Measurements from ENCODE around the gene CD300C. TPM values are rescaled to one million over a fixed set of nuclear protein-coding genes. Genes with fewer than 3 reads are reported as not detected.
"Not testable (repeated sequence)": the region's sequence is repeated elsewhere in the genome, so short reads cannot be mapped to it uniquely, and the experiment has no call there.

CD300C gene
- total RNA-seq, 4 donors from 2014 or later: 0.31 to 0.80 (median 0.53) TPM

- DNase-seq (ENCODE audit: low spot score in 2 of 2): peak in 1 of 2 donors; percentile 40
- Histone ChIP-seq H3K4me3 (no peak overlapping the region), H3K27me3 (no peaks in the 10 kb centered on the region), H3K36me3 (no peaks in the 10 kb centered on the region), H3K9me3 (peaks cover 3% of the 10 kb centered on the region), H3K4me1 (no peaks in the 10 kb centered on the region), H3K27ac (no peak overlapping the region)
- WGBS: 91% methylated on average over 3 of the region's 3 CpGs
- TF ChIP-seq POLR2AphosphoS5 (IDR thresholded peaks at IDR 0.05): no peak
- TF ChIP-seq POLR2A (IDR thresholded peaks at IDR 0.05): no peak
- no peak for TF ChIP-seq EP300 (IDR thresholded peaks at IDR 0.05)
These were observed 22.6 kb downstream of the CD300C start for GRCh38 chr17:74523308-74523707.

GRCh38 chr17:74522381-74523105 is 23.4 kb downstream of the CD300C start:
- DNase-seq (ENCODE audit: low spot score in 2 of 2): peak in 1 of 2 donors; percentile 59
- Histone ChIP-seq H3K9me3 (peaks cover 3% of the 10 kb centered on the region), H3K36me3 (no peaks in the 10 kb centered on the region), H3K27ac (no peak overlapping the region), H3K27me3 (no peaks in the 10 kb centered on the region), H3K4me3 (no peak overlapping the region), H3K4me1 (no peaks in the 10 kb centered on the region)
- TF ChIP-seq EP300 (IDR thresholded peaks at IDR 0.05) (no peak), POLR2A (IDR thresholded peaks at IDR 0.05) (no peak)
- TF ChIP-seq, protein P1, sequence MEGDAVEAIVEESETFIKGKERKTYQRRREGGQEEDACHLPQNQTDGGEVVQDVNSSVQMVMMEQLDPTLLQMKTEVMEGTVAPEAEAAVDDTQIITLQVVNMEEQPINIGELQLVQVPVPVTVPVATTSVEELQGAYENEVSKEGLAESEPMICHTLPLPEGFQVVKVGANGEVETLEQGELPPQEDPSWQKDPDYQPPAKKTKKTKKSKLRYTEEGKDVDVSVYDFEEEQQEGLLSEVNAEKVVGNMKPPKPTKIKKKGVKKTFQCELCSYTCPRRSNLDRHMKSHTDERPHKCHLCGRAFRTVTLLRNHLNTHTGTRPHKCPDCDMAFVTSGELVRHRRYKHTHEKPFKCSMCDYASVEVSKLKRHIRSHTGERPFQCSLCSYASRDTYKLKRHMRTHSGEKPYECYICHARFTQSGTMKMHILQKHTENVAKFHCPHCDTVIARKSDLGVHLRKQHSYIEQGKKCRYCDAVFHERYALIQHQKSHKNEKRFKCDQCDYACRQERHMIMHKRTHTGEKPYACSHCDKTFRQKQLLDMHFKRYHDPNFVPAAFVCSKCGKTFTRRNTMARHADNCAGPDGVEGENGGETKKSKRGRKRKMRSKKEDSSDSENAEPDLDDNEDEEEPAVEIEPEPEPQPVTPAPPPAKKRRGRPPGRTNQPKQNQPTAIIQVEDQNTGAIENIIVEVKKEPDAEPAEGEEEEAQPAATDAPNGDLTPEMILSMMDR (IDR thresholded peaks at IDR 0.05): no peak
- 79% methylated on average over 5 of the region's 10 CpGs for WGBS

DNA sequence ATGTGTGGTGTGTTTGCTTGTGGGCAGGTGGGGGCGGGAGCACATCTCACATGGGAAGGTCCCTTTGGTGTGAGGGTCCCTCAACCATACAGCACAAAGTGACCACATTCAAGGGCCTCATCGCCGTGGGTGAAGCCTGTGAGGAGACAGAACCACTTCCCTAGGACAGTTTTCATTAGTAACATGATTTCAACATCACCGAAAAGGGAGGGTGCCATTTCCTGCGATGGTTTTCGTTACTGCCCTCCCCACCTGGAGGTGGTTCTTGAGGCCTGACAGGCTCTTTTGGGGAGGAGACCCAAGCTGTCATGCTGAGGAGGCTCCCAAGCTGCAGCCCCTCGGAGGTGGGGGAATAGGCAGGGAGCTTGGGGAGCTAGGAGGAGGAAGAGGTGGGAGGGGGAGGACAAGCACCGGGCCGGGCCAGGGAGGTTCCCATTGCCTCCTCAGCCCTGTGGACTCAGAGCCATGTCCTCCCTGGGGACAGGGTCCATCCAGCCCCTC is 24.2 kb downstream of the CD300C start:
- peaks cover 3% of the 10 kb centered on the region for H3K9me3 ChIP-seq
- peak in 1 of 2 donors; percentile 76 for DNase-seq (ENCODE audit: low spot score in 2 of 2)
- 87% methylated on average over 8 of the region's 9 CpGs for WGBS
- TF ChIP-seq POLR2A (IDR thresholded peaks at IDR 0.05): no peak
- no peaks in the 10 kb centered on the region for H3K36me3 ChIP-seq
- H3K4me1 ChIP-seq: no peaks in the 10 kb centered on the region
- H3K4me3 ChIP-seq: no peak overlapping the region
- no peaks in the 10 kb centered on the region for H3K27me3 ChIP-seq
- H3K27ac ChIP-seq: peak overlapping the region; percentile 52

DNA sequence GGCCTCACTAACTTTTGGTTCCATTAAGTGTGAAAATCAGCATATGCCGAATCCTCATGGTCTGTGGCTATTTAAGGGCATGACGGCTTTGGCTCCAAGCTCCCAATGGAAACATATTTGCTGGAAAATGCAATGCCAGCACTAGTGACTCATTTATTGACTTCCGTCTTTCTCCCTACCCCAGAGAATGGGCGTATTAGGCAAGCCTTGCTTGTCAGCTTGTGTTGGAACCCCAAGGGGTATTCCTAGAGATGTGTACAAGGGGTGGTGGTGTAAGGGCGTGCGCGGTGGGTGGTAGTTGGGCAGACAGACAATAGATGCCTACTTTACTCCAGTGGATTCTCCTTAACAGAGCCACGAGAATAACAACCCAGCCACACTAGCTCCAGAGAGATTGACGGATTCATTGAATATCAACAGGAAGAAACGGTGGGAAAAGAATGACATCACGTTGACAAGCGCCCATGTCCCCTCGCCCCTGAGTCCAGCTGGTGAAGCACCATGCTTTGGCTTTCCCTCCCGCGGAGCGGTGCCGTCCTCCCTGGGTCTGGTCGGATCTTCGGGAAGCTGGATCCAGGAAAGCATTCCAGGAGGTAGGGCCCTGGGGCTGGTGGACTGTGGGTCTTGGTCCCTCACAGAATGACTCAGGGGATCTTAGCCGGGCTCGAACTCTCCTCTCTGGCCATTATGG is 25.0 kb downstream of the CD300C start:
- H3K4me3 ChIP-seq: no peak overlapping the region
- WGBS: 83% methylated on average over 21 of the region's 21 CpGs
- H3K27me3 ChIP-seq: no peaks in the 10 kb centered on the region
- H3K27ac ChIP-seq: peak overlapping the region; percentile 52
- DNase-seq (ENCODE audit: low spot score in 2 of 2): peak in 1 of 2 donors; percentile 75
- TF ChIP-seq POLR2AphosphoS5 (IDR thresholded peaks at IDR 0.05) (peak in 1 of 3 donors; percentile 23), EP300 (IDR thresholded peaks at IDR 0.05) (no peak)
- no peaks in the 10 kb centered on the region for H3K4me1 ChIP-seq
- H3K9me3 ChIP-seq: peaks cover 3% of the 10 kb centered on the region
- no peaks in the 10 kb centered on the region for H3K36me3 ChIP-seq

- DNase-seq (ENCODE audit: low spot score in 2 of 2): peak in 1 of 2 donors; percentile 79
- Histone ChIP-seq H3K36me3 (no peaks in the 10 kb centered on the region), H3K4me3 (no peak overlapping the region), H3K27ac (peak overlapping the region; percentile 52), H3K27me3 (no peaks in the 10 kb centered on the region), H3K9me3 (peaks cover 3% of the 10 kb centered on the region), H3K4me1 (no peaks in the 10 kb centered on the region)
- TF ChIP-seq POLR2AphosphoS5 (IDR thresholded peaks at IDR 0.05): no peak
- TF ChIP-seq, protein P1 (IDR thresholded peaks at IDR 0.05): no peak
- no peak for TF ChIP-seq POLR2A (IDR thresholded peaks at IDR 0.05)
- TF ChIP-seq EP300 (IDR thresholded peaks at IDR 0.05): no peak
- WGBS: 70% methylated on average over 3 of the region's 3 CpGs
These were observed 25.9 kb downstream of the CD300C start for GRCh38 chr17:74520016-74520434.

- H3K4me3 ChIP-seq, H3K36me3 ChIP-seq, H3K9me3 ChIP-seq, H3K27ac ChIP-seq, H3K27me3 ChIP-seq, H3K4me1 ChIP-seq: not testable (repeated sequence)
- peak in 1 of 2 donors; percentile 35 for DNase-seq (ENCODE audit: low spot score in 2 of 2)
- WGBS: 77% methylated on average over 6 of the region's 6 CpGs
These were observed 27.4 kb downstream of the CD300C start for GRCh38 chr17:74518413-74518981.
